Hepatocyte (in vitro differentiated cells): ENCODE measurements around the gene VPS16. TPM values are rescaled to one million over a fixed set of nuclear protein-coding genes. Genes with fewer than 3 reads are reported as not detected.
A peak's percentile ranks its signal among the peaks of the same experiment; 100 is the strongest.

Source experiments
- DNase-seq: peaks from one replicate; pipeline ENCODE4 v3.0.0-alpha.2; 2016; ENCODE audit warnings: low spot score
- H2AFZ ChIP-seq: fragments of 200-600 bp; sonication (generic); 2 replicates; pipeline ENCODE4 v1.6.0; 2016; ENCODE audit warnings: antibody characterized with exemption, mild to moderate bottlenecking
- H3K27ac ChIP-seq: fragments of 200-600 bp; sonication (generic); 2 replicates; pipeline ENCODE4 v1.5.1; 2016; ENCODE audit warnings: mild to moderate bottlenecking
- H3K27me3 ChIP-seq: fragments of 200-600 bp; sonication (generic); 2 replicates; pipeline ENCODE4 v1.6.1; 2016
- H3K36me3 ChIP-seq: fragments of 200-600 bp; sonication (generic); replicated peaks from 2 replicates; pipeline ENCODE4 v1.5.1; 2016; ENCODE audit warnings: low read depth; ENCODE audit not compliant: insufficient read depth
- H3K4me1 ChIP-seq: fragments of 200-600 bp; sonication (generic); 2 replicates; pipeline ENCODE4 v1.5.1; 2016; ENCODE audit warnings: mild to moderate bottlenecking, moderate library complexity; ENCODE audit not compliant: insufficient read depth
- H3K4me2 ChIP-seq: fragments of 200-600 bp; sonication (generic); 2 replicates; pipeline ENCODE4 v1.6.0; 2016
- H3K4me3 ChIP-seq: fragments of 200-600 bp; sonication (generic); 2 replicates; pipeline ENCODE4 v1.5.1; 2016; ENCODE audit warnings: mild to moderate bottlenecking
- H3K79me2 ChIP-seq: fragments of 200-600 bp; sonication (generic); 2 replicates; pipeline ENCODE4 v1.6.0; 2017; ENCODE audit warnings: mild to moderate bottlenecking
- H3K9me2 ChIP-seq: fragments of 200-600 bp; sonication (generic); replicated peaks from 2 replicates; pipeline ENCODE4 v1.6.0; 2017; ENCODE audit warnings: mild to moderate bottlenecking; ENCODE audit not compliant: insufficient read depth
- H3K9me3 ChIP-seq: fragments of 200-600 bp; sonication (generic); 2 replicates; pipeline ENCODE4 v1.5.1; 2016; ENCODE audit warnings: low read depth, mild to moderate bottlenecking
- H4K20me1 ChIP-seq: fragments of 200-600 bp; sonication (generic); 2 replicates; pipeline ENCODE4 v1.6.0; 2016; ENCODE audit warnings: mild to moderate bottlenecking; ENCODE audit not compliant: insufficient read depth, poor library complexity, severe bottlenecking
- CTCF ChIP-seq: fragments of 200-600 bp; sonication (generic); IDR thresholded peaks from 2 replicates; pipeline ENCODE4 v1.5.1; 2016; ENCODE audit warnings: antibody characterized with exemption, mild to moderate bottlenecking; ENCODE audit not compliant: poor library complexity
- EZH2 ChIP-seq: fragments of 200-600 bp; sonication (generic); IDR thresholded peaks from 2 replicates; pipeline ENCODE4 v1.6.1; 2016; ENCODE audit warnings: antibody characterized with exemption, mild to moderate bottlenecking, borderline replicate concordance
- EZH2phosphoT487 ChIP-seq: fragments of 200-600 bp; sonication (generic); IDR thresholded peaks from one replicate; pipeline ENCODE4 v1.6.1; 2018; ENCODE audit warnings: antibody characterized with exemption, mild to moderate bottlenecking, low read depth, moderate library complexity; ENCODE audit not compliant: unreplicated experiment, severe bottlenecking
- WGBS: methylation state at CpG from one replicate; pipeline ENCODE4 v1.1.6; 2016; ENCODE audit warnings: low lambda C conversion rate; ENCODE audit errors: missing lambda C conversion rate; 5-methylcytosine and 5-hydroxymethylcytosine counted together
- polyA plus RNA-seq: library from polyadenylated mRNA; unstranded; fragments of >200 nt; fragmentation: Nextera tagmentation; extraction: Ambion mirVana; gene quantifications from 2 replicates; pipeline ENCODE4 v1.2.1, GENCODE V29; 2016
- total RNA-seq: library from RNA; depleted of rRNA; stranded (reverse); fragments of >200 nt; gene quantifications from 2 replicates; pipeline ENCODE4 v1.2.3, GENCODE V29; 2014

Gene VPS16
- total and polyA plus RNA-seq, 2 experiments from 2014 or later: 34.6 to 42.9 TPM

- H3K36me3 ChIP-seq: no peaks in the 10 kb centered on the region
- WGBS: under 1% methylated on average over 47 of the region's 49 CpGs
- H3K4me1 ChIP-seq: peaks cover 21% of the 10 kb centered on the region
- no peaks in the 10 kb centered on the region for H3K9me2 ChIP-seq
- H4K20me1 ChIP-seq: peaks cover 7% of the 10 kb centered on the region
- DNase-seq: peak; percentile 76
- no peaks in the 10 kb centered on the region for H3K9me3 ChIP-seq
- H3K4me2 ChIP-seq: peak overlapping the region; percentile 95
- H3K27me3 ChIP-seq: no peaks in the 10 kb centered on the region
- no peak overlapping the region for H3K27ac ChIP-seq
- peak overlapping the region; percentile 59 for H2AFZ ChIP-seq
- peaks cover 39% of the 10 kb centered on the region for H3K79me2 ChIP-seq
- peak; percentile 42 for TF ChIP-seq EZH2
- TF ChIP-seq EZH2phosphoT487: no peak
- TF ChIP-seq CTCF: peak; percentile 33
- H3K4me3 ChIP-seq: peak overlapping the region; percentile 54
Measured at GRCh38 chr20:2872459-2873009, 32.0 kb downstream of the VPS16 start.

- peak; percentile 95 for DNase-seq
- Histone ChIP-seq H3K79me2 (peaks cover 46% of the 10 kb centered on the region), H3K36me3 (no peaks in the 10 kb centered on the region), H3K4me1 (peaks cover 21% of the 10 kb centered on the region), H3K4me2 (peak within 1 kb of the TSS; percentile 95), H3K9me2 (no peaks in the 10 kb centered on the region), H2AFZ (peak within 1 kb of the TSS; percentile 85), H3K4me3 (peak within 1 kb of the TSS; percentile 94), H3K27ac (peak within 1 kb of the TSS; percentile 63), H3K27me3 (no peaks in the 10 kb centered on the region), H4K20me1 (peaks cover 7% of the 10 kb centered on the region), H3K9me3 (no peaks in the 10 kb centered on the region)
- TF ChIP-seq CTCF (no peak), EZH2 (no peak), EZH2phosphoT487 (no peak)
- WGBS: under 1% methylated on average over 50 of the region's 83 CpGs
Measured at GRCh38 chr20:2873010-2873746, 32.6 kb downstream of the VPS16 start, which contains the start of gene PTPRA. Gene PTPRA (plus strand): TSS chr20:2873481. CDS start chr20:2964278, 90,797 bp downstream.

GRCh38 chr20:2873747-2874041 is 33.1 kb downstream of the VPS16 start:
- H3K4me2 ChIP-seq: peak overlapping the region; percentile 89
- peak; percentile 68 for DNase-seq
- H3K4me1 ChIP-seq: peaks cover 21% of the 10 kb centered on the region
- peak overlapping the region; percentile 85 for H2AFZ ChIP-seq
- TF ChIP-seq EZH2phosphoT487: no peak
- TF ChIP-seq CTCF: peak; percentile 4
- no peaks in the 10 kb centered on the region for H3K9me2 ChIP-seq
- whole genome bisulfite sequencing: 2% methylated on average over 13 of the region's 29 CpGs
- H3K79me2 ChIP-seq: peaks cover 48% of the 10 kb centered on the region
- H3K9me3 ChIP-seq: no peaks in the 10 kb centered on the region
- H4K20me1 ChIP-seq: peaks cover 7% of the 10 kb centered on the region
- peak overlapping the region; percentile 63 for H3K27ac ChIP-seq
- H3K4me3 ChIP-seq: peak overlapping the region; percentile 94
- H3K36me3 ChIP-seq: no peaks in the 10 kb centered on the region
- H3K27me3 ChIP-seq: no peaks in the 10 kb centered on the region
